MM.1S (cell line): ENCODE measurements around the gene ANKMY1.

ENCODE experiments used
- EZH2 ChIP-seq: fragments of 300-600 bp; sonication (generic); optimal IDR thresholded peaks from 2 replicates; pipeline ENCODE3; 2017; ENCODE audit warnings: low read depth, mild to moderate bottlenecking, antibody characterized with exemption, low read length, mixed read lengths
- EZH2phosphoT487 ChIP-seq: fragments of 300-600 bp; sonication (generic); IDR thresholded peaks from 2 replicates; pipeline ENCODE4 v1.6.1; 2018; ENCODE audit warnings: antibody characterized with exemption, low read length
- TF ChIP-seq, protein P1 (sequence below): fragments of 300-600 bp; sonication (generic); IDR thresholded peaks from 2 replicates; pipeline ENCODE4 v1.5.1; 2016; ENCODE audit warnings: antibody characterized with exemption, low read length, mixed read lengths

GRCh38 chr2:240570531-240571313 lies 12.9 kb upstream of the ANKMY1 start:
- TF ChIP-seq, protein P1, sequence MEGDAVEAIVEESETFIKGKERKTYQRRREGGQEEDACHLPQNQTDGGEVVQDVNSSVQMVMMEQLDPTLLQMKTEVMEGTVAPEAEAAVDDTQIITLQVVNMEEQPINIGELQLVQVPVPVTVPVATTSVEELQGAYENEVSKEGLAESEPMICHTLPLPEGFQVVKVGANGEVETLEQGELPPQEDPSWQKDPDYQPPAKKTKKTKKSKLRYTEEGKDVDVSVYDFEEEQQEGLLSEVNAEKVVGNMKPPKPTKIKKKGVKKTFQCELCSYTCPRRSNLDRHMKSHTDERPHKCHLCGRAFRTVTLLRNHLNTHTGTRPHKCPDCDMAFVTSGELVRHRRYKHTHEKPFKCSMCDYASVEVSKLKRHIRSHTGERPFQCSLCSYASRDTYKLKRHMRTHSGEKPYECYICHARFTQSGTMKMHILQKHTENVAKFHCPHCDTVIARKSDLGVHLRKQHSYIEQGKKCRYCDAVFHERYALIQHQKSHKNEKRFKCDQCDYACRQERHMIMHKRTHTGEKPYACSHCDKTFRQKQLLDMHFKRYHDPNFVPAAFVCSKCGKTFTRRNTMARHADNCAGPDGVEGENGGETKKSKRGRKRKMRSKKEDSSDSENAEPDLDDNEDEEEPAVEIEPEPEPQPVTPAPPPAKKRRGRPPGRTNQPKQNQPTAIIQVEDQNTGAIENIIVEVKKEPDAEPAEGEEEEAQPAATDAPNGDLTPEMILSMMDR = no peak
- TF ChIP-seq EZH2phosphoT487 = no peak
- TF ChIP-seq EZH2 = no peak
